ENCODE data around the gene KIFC3.

GRCh38 chr16:57762365-57763040, 39.8 kb downstream of the KIFC3 start:
- TF ChIP-seq, protein P1, sequence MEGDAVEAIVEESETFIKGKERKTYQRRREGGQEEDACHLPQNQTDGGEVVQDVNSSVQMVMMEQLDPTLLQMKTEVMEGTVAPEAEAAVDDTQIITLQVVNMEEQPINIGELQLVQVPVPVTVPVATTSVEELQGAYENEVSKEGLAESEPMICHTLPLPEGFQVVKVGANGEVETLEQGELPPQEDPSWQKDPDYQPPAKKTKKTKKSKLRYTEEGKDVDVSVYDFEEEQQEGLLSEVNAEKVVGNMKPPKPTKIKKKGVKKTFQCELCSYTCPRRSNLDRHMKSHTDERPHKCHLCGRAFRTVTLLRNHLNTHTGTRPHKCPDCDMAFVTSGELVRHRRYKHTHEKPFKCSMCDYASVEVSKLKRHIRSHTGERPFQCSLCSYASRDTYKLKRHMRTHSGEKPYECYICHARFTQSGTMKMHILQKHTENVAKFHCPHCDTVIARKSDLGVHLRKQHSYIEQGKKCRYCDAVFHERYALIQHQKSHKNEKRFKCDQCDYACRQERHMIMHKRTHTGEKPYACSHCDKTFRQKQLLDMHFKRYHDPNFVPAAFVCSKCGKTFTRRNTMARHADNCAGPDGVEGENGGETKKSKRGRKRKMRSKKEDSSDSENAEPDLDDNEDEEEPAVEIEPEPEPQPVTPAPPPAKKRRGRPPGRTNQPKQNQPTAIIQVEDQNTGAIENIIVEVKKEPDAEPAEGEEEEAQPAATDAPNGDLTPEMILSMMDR (IDR thresholded peaks at IDR 0.05; ENCODE audit: low read depth, low read length) = no peak
- TF ChIP-seq MYC (IDR thresholded peaks at IDR 0.05; ENCODE audit: low read depth, low read length) = no peak
